Measurements from ENCODE around the gene GPANK1. TPM values are rescaled to one million over a fixed set of nuclear protein-coding genes. Genes with fewer than 3 reads are reported as not detected.

Gene GPANK1
- total and polyA plus RNA-seq, 2 of the 13 experiments (the other 11 are each of a cell fraction or from before 2014, with no cell fraction given), result 15.4 to 22.8 TPM

GRCh38 chr6:31702819-31703716, 38.3 kb upstream of the GPANK1 start, which contains the start of gene ABHD16A (continued):
- TF ChIP-seq, protein P1, sequence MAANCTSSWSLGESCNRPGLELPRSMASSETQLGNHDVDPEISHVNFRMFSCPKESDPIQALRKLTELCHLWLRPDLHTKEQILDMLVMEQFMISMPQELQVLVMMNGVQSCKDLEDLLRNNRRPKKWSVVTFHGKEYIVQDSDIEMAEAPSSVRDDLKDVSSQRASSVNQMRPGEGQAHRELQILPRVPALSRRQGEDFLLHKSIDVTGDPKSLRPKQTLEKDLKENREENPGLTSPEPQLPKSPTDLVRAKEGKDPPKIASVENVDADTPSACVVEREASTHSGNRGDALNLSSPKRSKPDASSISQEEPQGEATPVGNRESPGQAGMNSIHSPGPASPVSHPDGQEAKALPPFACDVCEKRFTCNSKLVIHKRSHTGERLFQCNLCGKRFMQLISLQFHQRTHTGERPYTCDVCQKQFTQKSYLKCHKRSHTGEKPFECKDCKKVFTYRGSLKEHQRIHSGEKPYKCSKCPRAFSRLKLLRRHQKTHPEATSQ (CRISPR knock-in tag; IDR thresholded peaks at IDR 0.05; ENCODE audit: borderline replicate concordance), result peak; percentile 81; the same call in 1 of the 2 replicates
- TF ChIP-seq RCOR2 (CRISPR knock-in tag; IDR thresholded peaks at IDR 0.05), result no peak; the same call in 1 of the 2 replicates
- 0 out of 2 replicates have a peak, but pooled peaks have one; percentile 32 for TF ChIP-seq ZNF792 (CRISPR knock-in tag; IDR thresholded peaks at IDR 0.05)
- no peak for TF ChIP-seq ZFAT (CRISPR knock-in tag; conservative IDR thresholded peaks at IDR 0.05)
- TF ChIP-seq ZMAT3 (CRISPR knock-in tag; conservative IDR thresholded peaks at IDR 0.05), result peak; percentile 50; the same call in 1 of the 2 replicates
- TF ChIP-seq ZNF773 (CRISPR knock-in tag; IDR thresholded peaks at IDR 0.05; ENCODE audit: borderline replicate concordance), result no peak
- TF ChIP-seq, protein P2, sequence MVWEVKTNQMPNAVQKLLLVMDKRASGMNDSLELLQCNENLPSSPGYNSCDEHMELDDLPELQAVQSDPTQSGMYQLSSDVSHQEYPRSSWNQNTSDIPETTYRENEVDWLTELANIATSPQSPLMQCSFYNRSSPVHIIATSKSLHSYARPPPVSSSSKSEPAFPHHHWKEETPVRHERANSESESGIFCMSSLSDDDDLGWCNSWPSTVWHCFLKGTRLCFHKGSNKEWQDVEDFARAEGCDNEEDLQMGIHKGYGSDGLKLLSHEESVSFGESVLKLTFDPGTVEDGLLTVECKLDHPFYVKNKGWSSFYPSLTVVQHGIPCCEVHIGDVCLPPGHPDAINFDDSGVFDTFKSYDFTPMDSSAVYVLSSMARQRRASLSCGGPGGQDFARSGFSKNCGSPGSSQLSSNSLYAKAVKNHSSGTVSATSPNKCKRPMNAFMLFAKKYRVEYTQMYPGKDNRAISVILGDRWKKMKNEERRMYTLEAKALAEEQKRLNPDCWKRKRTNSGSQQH (CRISPR knock-in tag; IDR thresholded peaks at IDR 0.05; ENCODE audit: low read depth), result peak; percentile 67
- TF ChIP-seq ZNF280B (CRISPR knock-in tag; IDR thresholded peaks at IDR 0.05; ENCODE audit: borderline replicate concordance), result peak; percentile 68; the same call in 1 of the 2 replicates
- TF ChIP-seq HES4 (CRISPR knock-in tag; IDR thresholded peaks at IDR 0.05; ENCODE audit: borderline replicate concordance), result no peak
- TF ChIP-seq, protein P3, sequence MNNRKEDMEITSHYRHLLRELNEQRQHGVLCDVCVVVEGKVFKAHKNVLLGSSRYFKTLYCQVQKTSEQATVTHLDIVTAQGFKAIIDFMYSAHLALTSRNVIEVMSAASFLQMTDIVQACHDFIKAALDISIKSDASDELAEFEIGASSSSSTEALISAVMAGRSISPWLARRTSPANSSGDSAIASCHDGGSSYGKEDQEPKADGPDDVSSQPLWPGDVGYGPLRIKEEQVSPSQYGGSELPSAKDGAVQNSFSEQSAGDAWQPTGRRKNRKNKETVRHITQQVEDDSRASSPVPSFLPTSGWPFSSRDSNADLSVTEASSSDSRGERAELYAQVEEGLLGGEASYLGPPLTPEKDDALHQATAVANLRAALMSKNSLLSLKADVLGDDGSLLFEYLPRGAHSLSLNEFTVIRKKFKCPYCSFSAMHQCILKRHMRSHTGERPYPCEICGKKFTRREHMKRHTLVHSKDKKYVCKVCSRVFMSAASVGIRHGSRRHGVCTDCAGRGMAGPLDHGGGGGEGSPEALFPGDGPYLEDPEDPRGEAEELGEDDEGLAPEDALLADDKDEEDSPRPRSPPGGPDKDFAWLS (CRISPR knock-in tag; IDR thresholded peaks at IDR 0.05; ENCODE audit: borderline replicate concordance), result no peak
- peak; percentile 99 for TF ChIP-seq ATF2 (CRISPR knock-in tag; IDR thresholded peaks at IDR 0.05)
- TF ChIP-seq SAP130 (CRISPR knock-in tag; IDR thresholded peaks at IDR 0.05; ENCODE audit: low read depth), result peak; percentile 97
- TF ChIP-seq EED (CRISPR knock-in tag; IDR thresholded peaks at IDR 0.05), result peak; percentile 53
- peak; percentile 54 for TF ChIP-seq PITX1 (CRISPR knock-in tag; IDR thresholded peaks at IDR 0.05)
- peak; percentile 87 for TF ChIP-seq XRCC5 (optimal IDR thresholded peaks at IDR 0.05; ENCODE audit: low read length)
- TF ChIP-seq ZNF883 (CRISPR knock-in tag; IDR thresholded peaks at IDR 0.05; ENCODE audit: not compliant biosample characterization), result no peak
- TF ChIP-seq ZNF766 (CRISPR knock-in tag; IDR thresholded peaks at IDR 0.05; ENCODE audit: borderline replicate concordance), result no peak

Measured in HepG2 (cell line).